IPS-15b (cell line): Measurements from ENCODE around the gene RMND1.

Experiments
- H3K27me3 ChIP-seq: one replicate; pipeline ENCODE4 v1.6.1; 2013; ENCODE audit warnings: low read length; ENCODE audit not compliant: control insufficient read depth, insufficient read depth
- H3K36me3 ChIP-seq: one replicate; pipeline ENCODE4 v1.6.1; 2013; ENCODE audit warnings: low read length; ENCODE audit not compliant: control insufficient read depth, insufficient read depth
- H3K4me1 ChIP-seq: one replicate; pipeline ENCODE4 v1.6.1; 2013; ENCODE audit warnings: mild to moderate bottlenecking, low read length; ENCODE audit not compliant: control insufficient read depth, insufficient read depth
- H3K4me3 ChIP-seq: one replicate; pipeline ENCODE4 v1.5.1; 2013; ENCODE audit warnings: low read depth, low read length
- H3K9ac ChIP-seq: one replicate; pipeline ENCODE4 v1.6.1; 2013; ENCODE audit warnings: low read depth, mild to moderate bottlenecking, low read length
- H3K9me3 ChIP-seq: one replicate; pipeline ENCODE4 v1.6.1; 2013; ENCODE audit warnings: mild to moderate bottlenecking, low read length; ENCODE audit not compliant: control insufficient read depth, insufficient read depth

Gene RMND1

DNA sequence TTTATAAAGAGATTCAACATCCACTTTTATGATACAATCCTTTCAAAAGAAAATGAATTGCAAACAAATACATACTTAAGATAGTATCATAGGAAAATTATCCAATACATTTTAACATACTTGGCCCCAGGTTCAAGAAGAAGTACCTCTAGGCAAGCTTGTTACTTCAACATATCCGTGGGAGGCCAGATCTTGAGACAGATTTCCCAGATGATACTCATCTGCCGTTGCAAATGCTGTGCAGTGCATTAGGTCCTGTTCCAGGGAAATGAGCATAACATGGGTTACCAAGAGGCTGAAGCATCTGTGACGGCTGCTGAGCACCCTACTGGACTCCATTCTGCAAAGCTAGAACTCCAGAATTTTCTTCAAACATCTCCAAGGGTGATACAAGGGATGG, 15.6 kb downstream of the RMND1 start:
- H3K9ac ChIP-seq, result no peak overlapping the region
- no peak overlapping the region for H3K4me3 ChIP-seq
- H3K4me1 ChIP-seq, result no peaks in the 10 kb centered on the region
- no peaks in the 10 kb centered on the region for H3K27me3 ChIP-seq
- no peaks in the 10 kb centered on the region for H3K9me3 ChIP-seq
- H3K36me3 ChIP-seq, result peaks cover 2% of the 10 kb centered on the region

DNA sequence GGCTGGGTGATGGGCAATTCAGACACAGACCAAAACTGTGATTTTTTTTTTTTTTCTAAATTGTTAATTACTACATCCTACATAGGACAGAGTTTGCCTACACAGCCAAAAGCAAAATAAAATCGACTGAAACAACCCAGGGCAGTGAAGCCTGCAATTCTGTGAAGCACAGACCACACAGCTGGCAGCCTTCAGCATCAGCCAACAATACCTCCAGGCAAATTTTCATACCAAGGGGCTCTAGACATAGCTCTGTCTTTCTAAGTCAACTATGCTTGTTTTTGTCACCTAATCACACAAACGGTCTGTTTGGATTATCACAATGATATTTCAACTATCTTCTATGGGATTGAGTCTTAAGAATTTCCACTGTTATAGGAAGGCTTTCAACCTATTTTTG, 17.6 kb downstream of the RMND1 start:
- Histone ChIP-seq H3K9ac (no peak overlapping the region), H3K36me3 (peaks cover 9% of the 10 kb centered on the region), H3K9me3 (no peaks in the 10 kb centered on the region)

GRCh38 chr6:151432651-151433050, 19.3 kb downstream of the RMND1 start:
- Histone ChIP-seq H3K27me3 (no peaks in the 10 kb centered on the region), H3K9ac (no peak overlapping the region), H3K9me3 (no peaks in the 10 kb centered on the region), H3K4me3 (no peak overlapping the region), H3K4me1 (no peaks in the 10 kb centered on the region), H3K36me3 (peaks cover 10% of the 10 kb centered on the region)

More for the DNA sequence above, 17.6 kb downstream of the RMND1 start:
- Histone ChIP-seq H3K27me3 (no peaks in the 10 kb centered on the region), H3K4me1 (no peaks in the 10 kb centered on the region), H3K4me3 (no peak overlapping the region)

- Histone ChIP-seq H3K9ac (no peak overlapping the region), H3K4me1 (no peaks in the 10 kb centered on the region), H3K36me3 (peaks cover 14% of the 10 kb centered on the region), H3K4me3 (no peak overlapping the region), H3K9me3 (no peaks in the 10 kb centered on the region), H3K27me3 (no peaks in the 10 kb centered on the region)
Observed at GRCh38 chr6:151431337-151431736, 20.6 kb downstream of the RMND1 start.

GRCh38 chr6:151430886-151431285, 21.0 kb downstream of the RMND1 start:
- H3K36me3 ChIP-seq, result peaks cover 14% of the 10 kb centered on the region
- H3K4me3 ChIP-seq, result no peak overlapping the region
- no peaks in the 10 kb centered on the region for H3K27me3 ChIP-seq
- no peaks in the 10 kb centered on the region for H3K4me1 ChIP-seq
- no peak overlapping the region for H3K9ac ChIP-seq
- H3K9me3 ChIP-seq, result no peaks in the 10 kb centered on the region

GRCh38 chr6:151428093-151428735, 23.7 kb downstream of the RMND1 start:
- H3K4me3 ChIP-seq, result no peak overlapping the region
- peaks cover 16% of the 10 kb centered on the region for H3K36me3 ChIP-seq
- H3K9me3 ChIP-seq, result no peaks in the 10 kb centered on the region
- no peaks in the 10 kb centered on the region for H3K27me3 ChIP-seq
- no peak overlapping the region for H3K9ac ChIP-seq
- H3K4me1 ChIP-seq, result no peaks in the 10 kb centered on the region

DNA sequence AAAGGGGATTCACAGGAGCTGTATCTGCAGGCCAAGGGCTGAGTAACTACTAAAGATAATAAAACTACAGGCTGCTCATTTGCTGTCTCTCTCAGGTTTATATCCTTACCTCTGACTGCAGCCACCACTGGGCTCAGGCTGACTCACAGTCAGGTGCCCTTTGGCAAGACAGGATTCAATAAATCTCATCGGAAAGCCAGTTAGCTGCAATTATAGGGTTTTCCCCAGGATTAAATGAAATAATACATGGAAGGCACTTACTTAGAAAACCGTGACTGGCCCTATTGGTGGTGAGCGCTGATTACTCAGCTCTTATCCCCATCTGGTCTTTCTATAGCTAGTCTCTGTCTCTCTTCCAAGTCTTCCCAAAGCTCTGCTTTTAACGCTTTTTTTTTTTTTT, 26.4 kb downstream of the RMND1 start:
- Histone ChIP-seq H3K27me3 (no peaks in the 10 kb centered on the region), H3K4me3 (no peak overlapping the region), H3K9me3 (no peaks in the 10 kb centered on the region), H3K9ac (no peak overlapping the region), H3K36me3 (peaks cover 8% of the 10 kb centered on the region), H3K4me1 (no peaks in the 10 kb centered on the region)

DNA sequence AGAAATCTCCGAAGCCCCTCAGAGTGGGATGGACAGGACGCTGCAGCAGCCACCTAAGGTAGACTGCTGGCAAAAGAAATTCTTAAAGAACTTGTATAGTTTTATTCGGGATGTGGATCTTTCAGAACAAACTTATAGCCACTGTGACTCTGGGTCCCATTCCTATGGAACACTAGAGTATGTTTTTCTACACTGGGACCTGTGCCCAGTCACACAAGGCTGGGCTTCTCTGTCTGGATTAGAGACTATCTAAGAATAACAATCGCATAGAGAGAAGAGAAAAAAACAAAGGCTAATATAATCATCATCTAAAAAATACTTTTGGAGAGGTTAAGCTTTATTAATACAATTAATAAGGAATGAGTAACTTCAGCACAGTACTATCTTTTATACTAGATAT, 28.9 kb downstream of the RMND1 start:
- no peaks in the 10 kb centered on the region for H3K9me3 ChIP-seq
- no peak overlapping the region for H3K4me3 ChIP-seq
- no peak overlapping the region for H3K9ac ChIP-seq
- no peaks in the 10 kb centered on the region for H3K27me3 ChIP-seq
- H3K36me3 ChIP-seq, result peaks cover 7% of the 10 kb centered on the region
- H3K4me1 ChIP-seq, result no peaks in the 10 kb centered on the region

DNA sequence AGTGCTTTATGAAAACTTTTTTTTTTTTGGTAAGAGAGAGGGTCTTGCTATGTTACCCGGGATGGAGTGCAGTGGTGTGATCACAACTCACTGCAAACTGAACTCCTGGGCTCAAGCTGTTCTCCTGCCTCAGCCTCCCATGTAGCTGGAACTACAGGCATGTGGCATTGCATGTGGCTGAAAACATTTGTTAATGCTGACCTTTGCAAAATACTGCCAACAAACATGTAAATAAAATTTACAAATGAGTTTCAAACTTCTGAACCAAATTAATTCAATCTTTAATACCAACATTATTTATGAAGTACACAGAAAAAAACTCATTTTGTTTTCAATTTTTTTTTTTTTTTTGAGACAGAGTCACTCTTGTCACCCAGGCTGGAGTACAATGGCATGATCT, 34.4 kb downstream of the RMND1 start:
- Histone ChIP-seq H3K9ac (no peak overlapping the region), H3K27me3 (no peaks in the 10 kb centered on the region), H3K4me3 (no peak overlapping the region), H3K36me3 (peaks cover 11% of the 10 kb centered on the region), H3K9me3 (no peaks in the 10 kb centered on the region), H3K4me1 (no peaks in the 10 kb centered on the region)

GRCh38 chr6:151414641-151415260, 37.2 kb downstream of the RMND1 start:
- H3K36me3 ChIP-seq, result peaks cover 11% of the 10 kb centered on the region
- no peak overlapping the region for H3K4me3 ChIP-seq
- no peaks in the 10 kb centered on the region for H3K4me1 ChIP-seq
- no peaks in the 10 kb centered on the region for H3K27me3 ChIP-seq
- no peaks in the 10 kb centered on the region for H3K9me3 ChIP-seq
- no peak overlapping the region for H3K9ac ChIP-seq

- H3K9me3 ChIP-seq, result no peaks in the 10 kb centered on the region
- H3K4me1 ChIP-seq, result no peaks in the 10 kb centered on the region
- H3K27me3 ChIP-seq, result no peaks in the 10 kb centered on the region
- peaks cover 11% of the 10 kb centered on the region for H3K36me3 ChIP-seq
- no peak overlapping the region for H3K9ac ChIP-seq
- H3K4me3 ChIP-seq, result no peak overlapping the region
Observed at GRCh38 chr6:151413372-151414145, 38.4 kb downstream of the RMND1 start.

DNA sequence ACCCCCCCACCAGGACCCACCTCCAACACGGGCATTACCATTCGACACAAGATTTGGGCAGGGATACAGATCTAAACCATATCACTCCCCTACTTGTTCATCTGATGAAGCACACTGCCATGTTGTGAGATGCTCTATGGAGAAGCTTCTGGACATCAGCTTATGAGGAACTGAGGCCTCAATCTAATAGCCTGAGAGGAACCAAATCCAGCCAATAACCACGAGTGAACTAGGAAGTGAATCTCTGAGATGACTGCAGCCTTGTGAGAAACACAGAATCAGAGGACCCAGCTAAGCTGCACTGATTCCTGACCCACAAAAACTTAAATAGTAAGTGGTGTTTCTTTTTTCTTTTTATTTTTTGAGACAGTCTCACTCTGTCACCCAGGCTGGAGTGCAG, 39.0 kb downstream of the RMND1 start:
- H3K27me3 ChIP-seq, result no peaks in the 10 kb centered on the region

More for the DNA sequence above, 39.0 kb downstream of the RMND1 start:
- peaks cover 13% of the 10 kb centered on the region for H3K36me3 ChIP-seq
- H3K9me3 ChIP-seq, result no peaks in the 10 kb centered on the region
- H3K9ac ChIP-seq, result no peak overlapping the region
- no peak overlapping the region for H3K4me3 ChIP-seq
- no peaks in the 10 kb centered on the region for H3K4me1 ChIP-seq
